HPDE6-E6E7 (cell line): ENCODE data around the gene DYNLT5.
"Not testable (repeated sequence)": the region's sequence is repeated elsewhere in the genome, so short reads cannot be mapped to it uniquely, and the experiment has no call there.

Source experiments
- DNase-seq: peaks from one replicate; pipeline ENCODE4 v3.0.0; 2011; ENCODE audit warnings: missing footprints; ENCODE audit errors: extremely low spot score

Gene DYNLT5

DNA sequence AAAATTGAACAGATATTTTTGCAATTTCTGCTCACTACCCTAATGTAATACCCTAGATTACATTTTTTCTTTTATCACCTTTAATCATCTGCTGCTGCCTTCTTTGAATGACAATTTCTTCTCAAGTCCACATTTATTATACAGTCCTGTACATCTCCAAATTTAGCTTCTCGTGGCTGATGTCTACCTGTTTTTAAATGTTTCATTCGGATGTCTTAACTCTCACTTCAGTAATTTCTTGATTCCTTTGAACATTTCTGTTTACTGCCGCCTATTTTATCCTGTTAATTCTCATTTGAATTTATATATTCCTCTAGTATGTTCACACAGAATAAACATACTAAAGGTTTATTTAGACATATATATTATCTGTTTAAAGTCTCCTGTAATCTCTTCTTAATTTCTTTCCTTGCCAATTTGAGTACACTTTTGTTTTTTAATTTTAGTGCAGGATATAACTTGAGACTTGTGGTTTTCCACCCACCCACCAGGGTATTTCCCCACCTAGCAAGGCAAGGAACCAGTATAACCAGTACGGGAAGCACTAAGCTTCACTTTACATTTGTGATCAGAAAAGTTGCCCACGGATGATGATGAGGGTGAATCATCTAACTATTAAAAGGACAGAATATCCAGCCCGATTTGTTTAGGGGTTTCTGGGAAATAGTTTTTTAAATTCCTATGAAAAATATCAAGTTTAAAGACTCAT, 36.1 kb downstream of the DYNLT5 start:
- peak; percentile 58 for DNase-seq

GRCh38 chr1:66791621-66792610, 39.7 kb downstream of the DYNLT5 start:
- no peak for DNase-seq

GRCh38 chr1:66795839-66796238, 43.6 kb downstream of the DYNLT5 start:
- DNase-seq: not testable (repeated sequence)

- DNase-seq: no peak
Observed at GRCh38 chr1:66809245-66809644, 57.0 kb downstream of the DYNLT5 start.

GRCh38 chr1:66809736-66810326, 57.6 kb downstream of the DYNLT5 start:
- no peak for DNase-seq

DNA sequence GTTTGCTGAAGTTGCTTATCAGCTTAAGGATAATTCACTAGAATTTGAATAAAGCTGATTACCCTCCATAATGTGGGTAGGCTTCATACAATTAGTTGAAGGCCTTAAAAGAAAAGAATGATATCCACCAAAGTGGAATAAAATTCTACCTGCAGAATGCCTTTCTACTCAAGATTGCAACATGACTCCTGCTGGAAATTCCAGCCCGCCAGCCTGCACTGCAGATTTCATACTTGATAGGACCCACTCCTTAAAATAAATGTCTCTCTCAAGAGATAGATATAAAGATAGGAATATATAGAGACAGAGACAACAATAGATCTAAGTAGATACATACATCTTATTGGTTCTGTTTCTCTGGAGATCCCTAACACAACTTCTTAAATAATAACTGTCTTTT, 72.5 kb downstream of the DYNLT5 start:
- no peak for DNase-seq
